GM12875 (cell line): ENCODE data around the gene LIN7B.

Source experiments
- H3K4me3 ChIP-seq: one replicate; pipeline ENCODE4 v1.5.1; 2011; ENCODE audit warnings: low read depth, low read length, control low read depth
- TF ChIP-seq, protein P1 (sequence below): IDR thresholded peaks from 2 replicates; pipeline ENCODE4 v1.5.1; 2011; ENCODE audit warnings: low read depth, mild to moderate bottlenecking, control low read depth, inconsistent platforms, low read length, moderate library complexity, borderline replicate concordance; ENCODE audit not compliant: insufficient read depth

The LIN7B gene

DNA sequence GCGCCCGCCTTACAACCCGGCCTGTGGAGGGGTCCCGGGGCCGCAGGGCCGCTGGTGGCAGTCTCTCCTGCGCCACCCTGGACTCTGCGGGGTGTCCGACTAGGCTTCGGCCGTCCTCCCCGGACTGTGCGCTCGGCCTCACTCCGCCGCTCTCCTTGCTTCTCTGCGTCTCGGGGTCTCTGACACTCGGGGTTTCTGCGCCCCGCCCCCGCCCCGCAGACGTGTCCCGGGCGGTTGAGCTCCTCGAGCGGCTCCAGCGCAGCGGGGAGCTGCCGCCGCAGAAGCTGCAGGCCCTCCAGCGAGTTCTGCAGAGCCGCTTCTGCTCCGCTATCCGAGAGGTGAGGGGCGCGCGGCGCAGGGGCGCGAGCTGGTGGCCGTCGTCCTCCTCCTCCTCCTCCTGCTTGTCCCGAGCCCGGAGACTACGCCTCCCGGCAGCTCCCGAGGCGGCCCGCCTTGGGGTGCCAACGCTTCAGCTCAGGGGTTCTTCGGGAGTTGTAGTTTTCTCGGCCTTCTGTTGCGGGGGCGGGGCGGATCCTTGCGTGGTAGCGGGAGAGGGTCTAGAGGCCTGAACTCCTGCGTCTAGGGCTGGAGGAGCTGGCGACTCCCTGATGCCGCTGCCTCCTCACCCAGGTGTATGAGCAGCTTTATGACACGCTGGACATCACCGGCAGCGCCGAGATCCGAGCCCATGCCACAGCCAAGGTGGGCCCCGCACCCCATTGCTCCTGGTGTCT, 627 bp downstream of the LIN7B start:
- TF ChIP-seq, protein P1, sequence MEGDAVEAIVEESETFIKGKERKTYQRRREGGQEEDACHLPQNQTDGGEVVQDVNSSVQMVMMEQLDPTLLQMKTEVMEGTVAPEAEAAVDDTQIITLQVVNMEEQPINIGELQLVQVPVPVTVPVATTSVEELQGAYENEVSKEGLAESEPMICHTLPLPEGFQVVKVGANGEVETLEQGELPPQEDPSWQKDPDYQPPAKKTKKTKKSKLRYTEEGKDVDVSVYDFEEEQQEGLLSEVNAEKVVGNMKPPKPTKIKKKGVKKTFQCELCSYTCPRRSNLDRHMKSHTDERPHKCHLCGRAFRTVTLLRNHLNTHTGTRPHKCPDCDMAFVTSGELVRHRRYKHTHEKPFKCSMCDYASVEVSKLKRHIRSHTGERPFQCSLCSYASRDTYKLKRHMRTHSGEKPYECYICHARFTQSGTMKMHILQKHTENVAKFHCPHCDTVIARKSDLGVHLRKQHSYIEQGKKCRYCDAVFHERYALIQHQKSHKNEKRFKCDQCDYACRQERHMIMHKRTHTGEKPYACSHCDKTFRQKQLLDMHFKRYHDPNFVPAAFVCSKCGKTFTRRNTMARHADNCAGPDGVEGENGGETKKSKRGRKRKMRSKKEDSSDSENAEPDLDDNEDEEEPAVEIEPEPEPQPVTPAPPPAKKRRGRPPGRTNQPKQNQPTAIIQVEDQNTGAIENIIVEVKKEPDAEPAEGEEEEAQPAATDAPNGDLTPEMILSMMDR: no peak
- H3K4me3 ChIP-seq: peak overlapping the region; percentile 71

DNA sequence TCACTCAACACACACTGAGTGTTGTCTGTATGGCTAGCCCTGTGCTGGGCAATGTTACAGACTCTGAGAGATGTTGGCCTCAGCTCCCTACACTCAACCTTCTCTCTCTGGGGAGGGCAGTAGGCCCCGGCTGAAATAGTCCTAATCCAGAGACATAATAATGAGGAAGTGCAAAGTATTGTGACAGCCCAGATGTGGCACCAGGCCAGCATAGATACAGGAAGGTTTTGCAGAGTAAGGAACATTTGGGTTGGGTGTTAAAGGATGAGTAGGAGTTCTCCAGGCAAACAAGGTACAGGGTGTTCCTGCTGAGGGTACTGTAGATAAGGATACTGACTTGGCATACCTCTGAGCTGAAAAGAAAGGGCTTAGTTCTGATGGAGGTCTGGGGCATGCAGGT, 2.4 kb downstream of the LIN7B start:
- TF ChIP-seq, protein P1: no peak
- H3K4me3 ChIP-seq: no peak overlapping the region

GRCh38 chr19:49117677-49118564, 3.8 kb downstream of the LIN7B start:
- TF ChIP-seq, protein P1: no peak

DNA sequence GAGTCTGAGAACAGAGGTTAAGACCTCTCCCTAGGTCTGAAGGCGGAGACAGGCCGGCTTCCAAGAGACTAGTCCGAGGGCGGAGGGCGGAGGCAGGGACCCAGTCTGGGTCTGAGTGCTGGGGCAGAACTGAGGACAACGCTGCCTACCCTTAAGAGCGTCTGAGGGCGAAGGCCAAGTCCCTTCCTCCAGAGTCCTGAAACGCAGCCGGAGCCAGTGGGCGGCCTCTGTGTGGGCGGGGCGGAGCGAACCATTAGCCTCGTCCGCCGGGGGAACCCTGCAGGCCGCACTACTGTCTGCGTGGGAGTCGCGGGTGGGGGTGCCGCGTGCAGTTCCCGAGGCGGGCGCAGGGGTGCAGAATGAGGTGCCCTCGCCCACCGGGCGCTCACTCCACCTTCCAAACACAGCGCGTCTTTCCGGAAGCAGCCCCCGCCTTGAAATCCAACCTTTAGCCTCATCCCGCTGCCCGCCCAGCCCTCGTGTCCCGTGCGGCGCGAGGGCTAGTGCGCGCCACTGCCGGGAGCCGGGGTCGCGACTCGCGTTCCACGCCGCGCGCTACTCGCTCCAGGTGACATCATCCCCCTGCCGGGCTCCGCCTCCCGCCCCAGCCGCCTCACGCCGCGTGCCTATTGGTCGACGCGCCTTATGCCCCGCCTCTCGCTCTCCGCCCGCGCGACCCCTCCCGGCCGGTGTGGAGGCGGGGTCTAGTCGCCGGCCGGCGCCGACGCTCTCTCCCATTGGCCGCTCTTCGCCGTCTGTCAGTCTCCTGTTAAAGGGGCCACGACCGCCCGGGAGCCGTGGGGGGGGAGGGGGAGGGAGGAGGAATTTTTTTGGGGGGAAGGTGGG, 4.6 kb downstream of the LIN7B start, which contains the start of gene C19orf73:
Gene C19orf73, minus strand, starts transcription at position 579 of the 846 bp plus-strand sequence. Its CDS starts 121 bp downstream, at position 458.
- TF ChIP-seq, protein P1: 0 out of 2 replicates have a peak, but pooled peaks have one; percentile 5
- H3K4me3 ChIP-seq: peak within 1 kb of the TSS; percentile 71

More at GRCh38 chr19:49117677-49118564, 3.8 kb downstream of the LIN7B start:
- H3K4me3 ChIP-seq: peak overlapping the region; percentile 71

GRCh38 chr19:49119411-49120324, 5.5 kb downstream of the LIN7B start, which contains the start of gene PPFIA3:
Gene PPFIA3, plus strand, starts transcription at chr19:49119544. Its CDS starts 8,330 bp downstream, at chr19:49127874.
- H3K4me3 ChIP-seq: peak within 1 kb of the TSS; percentile 71
- TF ChIP-seq, protein P1: no peak

- no peak overlapping the region for H3K4me3 ChIP-seq
Observed at GRCh38 chr19:49120325-49120683, 6.1 kb downstream of the LIN7B start.

More at GRCh38 chr19:49120325-49120683, 6.1 kb downstream of the LIN7B start:
- TF ChIP-seq, protein P1: no peak
